ENCODE measurements around the gene SMIM44.
A peak's percentile ranks its signal among the peaks of the same experiment; 100 is the strongest.

The SMIM44 gene

DNA sequence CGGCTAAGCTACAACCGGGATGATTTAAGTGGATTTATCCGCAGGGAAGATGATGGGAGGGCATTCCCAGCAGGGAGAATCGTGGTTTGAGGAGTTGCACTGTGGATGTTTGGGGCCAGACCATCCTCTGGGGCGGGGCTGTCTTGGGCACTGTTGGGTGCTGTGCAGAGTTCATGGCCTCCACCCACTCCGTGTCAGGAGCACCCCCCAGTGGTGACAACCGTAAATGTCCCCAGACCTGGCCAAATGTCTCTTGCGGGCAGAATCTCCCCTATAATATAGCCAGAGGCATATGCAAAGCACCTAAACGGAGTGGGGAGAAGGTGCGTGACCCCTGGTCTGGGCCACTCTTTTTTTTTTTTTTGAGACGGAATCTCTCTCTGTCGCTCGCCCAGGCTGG, 43.2 kb downstream of the SMIM44 start:
- no peak for FAIRE-seq
- TF ChIP-seq, protein P1, sequence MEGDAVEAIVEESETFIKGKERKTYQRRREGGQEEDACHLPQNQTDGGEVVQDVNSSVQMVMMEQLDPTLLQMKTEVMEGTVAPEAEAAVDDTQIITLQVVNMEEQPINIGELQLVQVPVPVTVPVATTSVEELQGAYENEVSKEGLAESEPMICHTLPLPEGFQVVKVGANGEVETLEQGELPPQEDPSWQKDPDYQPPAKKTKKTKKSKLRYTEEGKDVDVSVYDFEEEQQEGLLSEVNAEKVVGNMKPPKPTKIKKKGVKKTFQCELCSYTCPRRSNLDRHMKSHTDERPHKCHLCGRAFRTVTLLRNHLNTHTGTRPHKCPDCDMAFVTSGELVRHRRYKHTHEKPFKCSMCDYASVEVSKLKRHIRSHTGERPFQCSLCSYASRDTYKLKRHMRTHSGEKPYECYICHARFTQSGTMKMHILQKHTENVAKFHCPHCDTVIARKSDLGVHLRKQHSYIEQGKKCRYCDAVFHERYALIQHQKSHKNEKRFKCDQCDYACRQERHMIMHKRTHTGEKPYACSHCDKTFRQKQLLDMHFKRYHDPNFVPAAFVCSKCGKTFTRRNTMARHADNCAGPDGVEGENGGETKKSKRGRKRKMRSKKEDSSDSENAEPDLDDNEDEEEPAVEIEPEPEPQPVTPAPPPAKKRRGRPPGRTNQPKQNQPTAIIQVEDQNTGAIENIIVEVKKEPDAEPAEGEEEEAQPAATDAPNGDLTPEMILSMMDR (IDR thresholded peaks at IDR 0.05; ENCODE audit: insufficient read depth, missing control alignments): peak; percentile 48
- peak; percentile 55 for DNase-seq (ENCODE audit: insufficient read length, low spot score)

DNA sequence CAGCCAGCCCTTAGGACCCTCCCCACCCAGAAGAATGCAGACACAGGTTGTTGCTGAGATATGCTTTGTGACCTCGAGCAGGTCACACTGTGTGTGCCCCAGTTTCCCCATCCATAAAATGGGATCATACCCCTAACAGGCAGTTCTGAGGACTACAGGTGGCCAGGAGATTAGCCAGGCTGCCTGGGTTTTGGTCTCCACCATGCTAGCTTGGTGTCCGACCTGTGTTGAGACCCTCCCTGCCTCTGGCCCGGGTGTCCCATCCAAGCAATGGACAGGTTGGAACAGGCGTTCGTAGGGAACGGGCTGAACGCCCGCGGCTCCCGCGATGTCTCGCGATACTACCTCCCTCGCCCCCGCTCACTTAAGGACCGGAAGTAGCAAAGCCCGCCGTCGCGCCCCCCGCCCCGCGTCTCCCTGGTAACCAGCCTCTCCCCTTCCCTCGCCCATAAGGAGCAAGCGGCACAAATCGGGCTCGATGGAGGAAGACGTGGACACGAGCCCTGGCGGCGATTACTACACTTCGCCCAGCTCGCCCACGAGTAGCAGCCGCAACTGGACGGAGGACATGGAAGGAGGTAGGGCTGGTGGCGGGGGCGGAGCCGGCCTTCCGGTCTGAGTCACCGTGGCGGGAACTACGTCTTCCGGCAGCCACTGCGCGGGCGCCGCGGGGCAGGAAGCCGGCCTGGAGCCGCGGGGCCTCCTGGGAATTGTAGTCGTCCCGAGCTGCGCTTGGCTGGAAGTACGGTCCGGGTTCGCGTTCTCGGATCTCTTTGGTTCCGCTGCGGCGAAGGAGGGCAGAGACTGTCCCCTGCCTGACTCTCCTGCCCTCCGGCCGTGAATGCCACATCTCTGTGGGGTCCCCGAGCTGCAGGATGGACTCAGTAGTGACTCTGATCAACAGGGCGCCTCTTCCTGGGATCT, 48.3 kb downstream of the SMIM44 start:
- FAIRE-seq (no peak), DNase-seq (ENCODE audit: insufficient read length, low spot score) (peak; percentile 95)
- TF ChIP-seq, protein P1 (IDR thresholded peaks at IDR 0.05; ENCODE audit: insufficient read depth, missing control alignments): no peak

DNA sequence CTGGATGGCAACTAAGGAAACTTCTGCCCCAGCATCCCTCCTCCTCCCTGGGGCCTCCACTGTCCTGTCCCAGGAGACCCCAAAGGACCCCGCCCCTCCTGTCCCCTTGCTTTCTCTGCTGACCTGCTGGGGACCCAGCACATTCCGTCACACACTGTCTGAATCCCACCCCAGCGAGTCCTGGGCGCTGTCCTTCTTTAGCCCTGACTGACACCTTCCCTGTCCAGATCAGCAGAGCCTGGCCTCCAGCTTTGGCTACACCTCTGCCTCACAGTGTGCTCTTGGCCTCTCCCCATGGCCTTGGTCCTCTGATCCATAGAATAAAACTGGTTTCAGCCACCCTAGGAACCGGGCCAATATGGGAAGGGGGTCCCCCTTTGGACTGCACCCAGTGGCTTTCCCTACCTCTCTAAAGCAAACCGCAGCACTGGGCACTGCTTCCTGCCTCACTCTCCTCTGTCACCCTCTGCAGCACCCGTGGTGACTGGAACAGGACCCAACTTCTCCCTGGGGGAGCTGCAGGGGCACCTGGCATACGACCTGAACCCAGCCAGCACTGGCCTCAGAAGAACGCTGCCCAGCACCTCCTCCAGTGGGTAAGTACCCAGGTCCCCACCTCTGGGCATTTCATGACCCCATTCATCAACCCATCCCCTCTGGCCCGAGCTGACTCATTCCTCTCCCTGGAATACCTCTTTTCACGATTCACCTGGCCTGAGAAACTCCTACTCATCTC, 49.3 kb downstream of the SMIM44 start:
- FAIRE-seq: no peak
- TF ChIP-seq, protein P1 (IDR thresholded peaks at IDR 0.05; ENCODE audit: insufficient read depth, missing control alignments): no peak

DNA sequence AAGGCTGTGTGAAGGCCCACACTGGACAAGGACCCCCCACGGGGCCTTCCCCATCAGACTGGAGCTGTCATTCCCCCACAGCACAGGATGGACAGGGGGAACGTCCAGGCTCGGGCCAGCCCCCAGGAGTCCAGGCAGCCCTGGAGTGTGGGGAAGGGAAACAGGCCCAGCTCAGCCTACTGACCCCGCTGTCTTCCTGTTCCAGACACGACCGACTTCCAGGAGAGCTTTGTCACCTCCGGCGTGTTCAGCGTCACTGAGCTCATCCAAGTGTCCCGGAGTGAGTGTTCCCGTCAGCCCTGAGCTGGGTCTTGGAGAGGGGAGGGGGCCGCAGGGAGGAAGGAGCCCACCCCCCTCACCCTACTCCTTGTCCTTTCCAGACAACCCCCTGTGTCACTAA, 49.9 kb downstream of the SMIM44 start:
- DNase-seq (ENCODE audit: insufficient read length, low spot score) (no peak), FAIRE-seq (no peak)
- TF ChIP-seq, protein P1 (IDR thresholded peaks at IDR 0.05; ENCODE audit: insufficient read depth, missing control alignments): no peak

More for the DNA sequence above, 49.3 kb downstream of the SMIM44 start:
- no peak for DNase-seq (ENCODE audit: insufficient read length, low spot score)
